Stimulated activated naive CD8-positive, alpha-beta T cell treated with anti-CD3 and anti-CD28 coated beads, Interleukin-15, amount 100 ng/mL, for 72 hours (primary cell): ENCODE data around the gene NLRC5.

ENCODE experiments used
- ATAC-seq: fragments of 150-1000 bp; cut with Tn5 transposase; 2 replicates; pipeline ENCODE4 v1.10.0; 2021; ENCODE audit warnings: mild to moderate bottlenecking, moderate library complexity
- DNase-seq, 2 donors: peaks; one replicate each; pipeline ENCODE4 v3.0.0; 2021 to 2022
- H3K27ac Mint-ChIP-seq, 2 donors: one replicate each; pipeline ENCODE4 v1.8.0; 2022; ENCODE audit warnings: mild to moderate bottlenecking in 2 of 2, mixed read lengths in 2 of 2, moderate library complexity in 2 of 2
- H3K27me3 Mint-ChIP-seq: one replicate; pipeline ENCODE4 v1.8.0; 2022; ENCODE audit warnings: mixed read lengths
- H3K4me1 Mint-ChIP-seq: one replicate; pipeline ENCODE4 v1.8.0; 2022; ENCODE audit warnings: mild to moderate bottlenecking, mixed read lengths
- H3K4me3 Mint-ChIP-seq, 2 donors: one replicate each; pipeline ENCODE4 v1.8.0; 2022; ENCODE audit warnings: mild to moderate bottlenecking in 2 of 2, mixed read lengths in 2 of 2, moderate library complexity in 1 of 2
- H3K9me3 Mint-ChIP-seq, 2 donors: one replicate each; pipeline ENCODE4 v1.8.0; 2022; ENCODE audit warnings: mixed read lengths in 2 of 2

NLRC5 gene

DNA sequence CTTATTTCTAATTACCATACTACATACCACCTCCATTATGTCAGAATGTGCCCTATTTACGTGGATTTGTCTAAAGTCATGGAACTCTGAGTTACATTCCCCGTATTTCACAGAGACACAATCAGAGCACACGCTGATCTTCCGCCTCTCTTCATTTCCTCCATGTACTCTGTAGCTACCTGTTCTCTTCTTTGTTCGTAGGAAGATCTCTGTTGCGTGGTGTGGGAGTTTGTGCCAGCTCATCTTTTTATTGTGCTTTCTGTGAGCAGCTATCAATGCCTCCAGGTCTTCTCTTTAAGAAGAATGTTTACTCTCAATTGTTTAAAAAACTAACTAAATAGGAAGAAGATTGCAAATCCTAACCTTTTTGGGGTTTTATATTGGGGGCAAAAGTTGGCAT lies 26.9 kb downstream of the NLRC5 start:
- peaks cover 92% of the 10 kb centered on the region for H3K4me1 Mint-ChIP-seq
- no peak for ATAC-seq
- no peaks in the 10 kb centered on the region for H3K9me3 Mint-ChIP-seq
- peak overlapping the region; percentile 14 to 95 for H3K27ac Mint-ChIP-seq
- H3K4me3 Mint-ChIP-seq: peak overlapping the region; percentile 44 to 47
- no peaks in the 10 kb centered on the region for H3K27me3 Mint-ChIP-seq
- DNase-seq: no peak

DNA sequence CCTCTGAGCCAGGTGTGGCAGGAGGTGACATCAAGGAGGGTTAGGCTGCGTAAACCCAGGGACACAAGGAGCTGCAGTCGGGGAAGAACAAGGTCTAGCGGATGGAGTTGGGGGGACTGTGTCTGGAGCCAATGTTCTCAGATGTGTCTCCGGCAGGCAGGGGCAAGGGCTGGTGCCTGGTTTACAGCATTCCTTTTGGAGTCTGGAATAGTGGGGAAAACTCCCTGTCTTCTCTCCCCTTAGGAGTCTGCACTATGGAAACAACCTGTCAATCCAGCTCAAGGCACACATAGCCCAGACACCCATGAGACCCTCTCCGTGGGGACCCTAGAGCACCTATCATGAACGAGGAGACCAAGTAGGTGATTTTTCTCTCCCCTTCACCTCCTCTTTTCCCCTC lies 27.5 kb downstream of the NLRC5 start:
- ATAC-seq (no peak), DNase-seq (no peak)
- Mint-ChIP-seq H3K27me3 (no peaks in the 10 kb centered on the region), H3K4me1 (peaks cover 92% of the 10 kb centered on the region), H3K9me3 (no peaks in the 10 kb centered on the region), H3K4me3 (peak overlapping the region in 1 of 2 donors; percentile 24), H3K27ac (peak overlapping the region in 1 of 2 donors; percentile 28)

GRCh38 chr16:57017251-57017650 lies 27.9 kb downstream of the NLRC5 start:
- Mint-ChIP-seq H3K27me3 (no peaks in the 10 kb centered on the region), H3K27ac (peak overlapping the region in 1 of 2 donors; percentile 28), H3K4me3 (peak overlapping the region in 1 of 2 donors; percentile 24), H3K4me1 (peaks cover 92% of the 10 kb centered on the region), H3K9me3 (no peaks in the 10 kb centered on the region)
- DNase-seq: no peak
- no peak for ATAC-seq

DNA sequence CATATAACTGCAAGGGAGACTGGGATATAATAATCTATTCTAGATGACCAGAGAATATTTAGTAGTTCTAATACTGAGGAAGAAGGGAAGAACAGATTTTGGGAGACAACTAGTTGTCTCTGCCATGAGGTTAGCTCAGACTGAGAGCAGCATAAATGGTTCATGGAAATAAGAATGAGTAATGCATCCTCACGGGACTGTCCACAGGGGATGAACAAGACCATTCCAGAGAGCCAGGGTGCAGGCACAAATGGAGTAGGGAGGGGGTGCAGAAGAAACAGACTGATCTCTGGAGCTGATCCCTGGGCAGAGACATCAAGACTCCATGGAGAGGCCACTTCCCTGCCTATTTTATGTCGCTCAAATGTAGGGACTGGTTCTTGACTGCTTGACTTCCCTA lies 30.4 kb downstream of the NLRC5 start:
- Mint-ChIP-seq H3K4me1 (peaks cover 95% of the 10 kb centered on the region), H3K9me3 (no peaks in the 10 kb centered on the region), H3K27ac (no peak overlapping the region), H3K4me3 (no peak overlapping the region), H3K27me3 (no peaks in the 10 kb centered on the region)
- no peak for DNase-seq
- ATAC-seq: no peak

GRCh38 chr16:57020651-57021050 lies 31.3 kb downstream of the NLRC5 start:
- Mint-ChIP-seq H3K4me1 (peaks cover 95% of the 10 kb centered on the region), H3K27me3 (no peaks in the 10 kb centered on the region), H3K4me3 (no peak overlapping the region), H3K27ac (peak overlapping the region in 1 of 2 donors; percentile 69), H3K9me3 (no peaks in the 10 kb centered on the region)
- DNase-seq (no peak), ATAC-seq (no peak)

DNA sequence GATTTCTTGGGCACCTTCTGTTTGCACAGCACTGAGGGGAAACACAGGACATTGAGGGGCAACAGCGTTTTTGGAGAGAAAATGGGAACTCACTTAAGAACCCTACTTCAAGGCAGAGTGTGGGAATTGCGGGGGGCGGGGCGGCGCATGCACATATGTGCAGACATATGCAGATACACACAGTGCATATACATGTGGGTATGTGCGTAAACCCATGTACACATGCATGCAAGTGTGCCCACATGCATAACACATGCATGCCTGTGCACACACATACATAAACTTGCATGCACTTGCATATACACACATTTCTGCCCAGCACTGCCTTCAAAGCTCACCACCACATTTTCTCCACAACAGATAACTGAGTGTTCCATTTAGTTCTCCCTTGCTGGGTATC lies 32.4 kb downstream of the NLRC5 start:
- ATAC-seq: no peak
- peak overlapping the region; percentile 66 to 77 for H3K27ac Mint-ChIP-seq
- no peak for DNase-seq
- no peaks in the 10 kb centered on the region for H3K27me3 Mint-ChIP-seq
- H3K9me3 Mint-ChIP-seq: no peaks in the 10 kb centered on the region
- peaks cover 96% of the 10 kb centered on the region for H3K4me1 Mint-ChIP-seq
- H3K4me3 Mint-ChIP-seq: peak overlapping the region; percentile 29 to 79

- no peaks in the 10 kb centered on the region for H3K9me3 Mint-ChIP-seq
- H3K27ac Mint-ChIP-seq: peak overlapping the region; percentile 34 to 78
- peak overlapping the region; percentile 79 to 81 for H3K4me3 Mint-ChIP-seq
- no peaks in the 10 kb centered on the region for H3K27me3 Mint-ChIP-seq
- H3K4me1 Mint-ChIP-seq: peaks cover 96% of the 10 kb centered on the region
- DNase-seq: peak in 1 of 2 donors; percentile 57
- ATAC-seq: peak; percentile 43
Observed at GRCh38 chr16:57022445-57022844, 33.1 kb downstream of the NLRC5 start.

GRCh38 chr16:57023541-57024249 lies 34.3 kb downstream of the NLRC5 start:
- Mint-ChIP-seq H3K27me3 (no peaks in the 10 kb centered on the region), H3K4me3 (peak overlapping the region; percentile 79 to 81), H3K9me3 (no peaks in the 10 kb centered on the region), H3K27ac (peak overlapping the region; percentile 78 to 97), H3K4me1 (peaks cover 99% of the 10 kb centered on the region)
- DNase-seq (peak; percentile 84 to 94), ATAC-seq (peak; percentile 96)

- ATAC-seq (no peak), DNase-seq (no peak)
- Mint-ChIP-seq H3K9me3 (peaks cover 0 to 3% of the 10 kb centered on the region in 2 donors), H3K4me3 (peak overlapping the region in 1 of 2 donors; percentile 48), H3K4me1 (peaks cover 100% of the 10 kb centered on the region), H3K27me3 (no peaks in the 10 kb centered on the region), H3K27ac (no peak overlapping the region)
Observed at GRCh38 chr16:57024894-57025680, 35.7 kb downstream of the NLRC5 start.

GRCh38 chr16:57025941-57026777 lies 36.8 kb downstream of the NLRC5 start:
- ATAC-seq (no peak), DNase-seq (no peak)
- H3K4me1 Mint-ChIP-seq: peaks cover 97% of the 10 kb centered on the region
- H3K27ac Mint-ChIP-seq: peak overlapping the region in 1 of 2 donors; percentile 84
- H3K27me3 Mint-ChIP-seq: no peaks in the 10 kb centered on the region
- H3K4me3 Mint-ChIP-seq: peak overlapping the region in 1 of 2 donors; percentile 24
- peaks cover 0 to 6% of the 10 kb centered on the region in 2 donors for H3K9me3 Mint-ChIP-seq

DNA sequence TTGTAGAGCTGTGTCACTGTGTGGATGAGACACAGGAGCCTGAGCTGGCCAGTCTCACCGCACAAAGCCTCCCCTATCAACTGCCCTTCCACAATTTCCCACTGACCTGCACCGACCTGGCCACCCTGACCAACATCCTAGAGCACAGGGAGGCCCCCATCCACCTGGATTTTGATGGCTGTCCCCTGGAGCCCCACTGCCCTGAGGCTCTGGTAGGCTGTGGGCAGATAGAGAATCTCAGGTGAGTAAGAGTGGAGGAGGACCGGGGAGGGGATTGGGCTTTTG lies 37.4 kb downstream of the NLRC5 start:
- Mint-ChIP-seq H3K9me3 (peaks cover 0 to 6% of the 10 kb centered on the region in 2 donors), H3K4me1 (peaks cover 97% of the 10 kb centered on the region), H3K27ac (peak overlapping the region in 1 of 2 donors; percentile 20), H3K4me3 (no peak overlapping the region), H3K27me3 (no peaks in the 10 kb centered on the region)
- ATAC-seq (no peak), DNase-seq (no peak)

- Mint-ChIP-seq H3K4me1 (peaks cover 97% of the 10 kb centered on the region), H3K27me3 (no peaks in the 10 kb centered on the region), H3K4me3 (no peak overlapping the region), H3K9me3 (peaks cover 0 to 6% of the 10 kb centered on the region in 2 donors), H3K27ac (no peak overlapping the region)
- no peak for DNase-seq
- no peak for ATAC-seq
Observed at GRCh38 chr16:57027067-57027466, 37.7 kb downstream of the NLRC5 start.

DNA sequence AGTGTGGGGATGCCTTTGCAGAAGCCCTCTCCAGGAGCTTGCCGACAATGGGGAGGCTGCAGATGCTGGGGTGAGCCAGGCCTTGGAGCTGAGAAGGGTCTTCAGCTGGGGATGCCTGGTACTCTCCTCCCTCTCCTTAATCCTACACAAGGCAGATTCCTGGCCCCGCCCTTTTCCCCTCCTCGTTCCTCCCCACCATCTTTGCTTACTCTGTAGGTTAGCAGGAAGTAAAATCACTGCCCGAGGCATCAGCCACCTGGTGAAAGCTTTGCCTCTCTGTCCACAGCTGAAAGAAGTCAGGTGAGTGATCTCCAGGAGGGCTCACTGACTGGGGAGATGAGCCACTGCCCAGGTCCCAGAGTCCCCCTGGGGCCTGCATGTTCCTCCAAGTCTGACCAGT lies 38.7 kb downstream of the NLRC5 start:
- Mint-ChIP-seq H3K4me3 (no peak overlapping the region), H3K4me1 (peaks cover 94% of the 10 kb centered on the region), H3K27me3 (no peaks in the 10 kb centered on the region), H3K27ac (peak overlapping the region; percentile 36 to 85), H3K9me3 (peaks cover 0 to 6% of the 10 kb centered on the region in 2 donors)
- DNase-seq (no peak), ATAC-seq (no peak)

DNA sequence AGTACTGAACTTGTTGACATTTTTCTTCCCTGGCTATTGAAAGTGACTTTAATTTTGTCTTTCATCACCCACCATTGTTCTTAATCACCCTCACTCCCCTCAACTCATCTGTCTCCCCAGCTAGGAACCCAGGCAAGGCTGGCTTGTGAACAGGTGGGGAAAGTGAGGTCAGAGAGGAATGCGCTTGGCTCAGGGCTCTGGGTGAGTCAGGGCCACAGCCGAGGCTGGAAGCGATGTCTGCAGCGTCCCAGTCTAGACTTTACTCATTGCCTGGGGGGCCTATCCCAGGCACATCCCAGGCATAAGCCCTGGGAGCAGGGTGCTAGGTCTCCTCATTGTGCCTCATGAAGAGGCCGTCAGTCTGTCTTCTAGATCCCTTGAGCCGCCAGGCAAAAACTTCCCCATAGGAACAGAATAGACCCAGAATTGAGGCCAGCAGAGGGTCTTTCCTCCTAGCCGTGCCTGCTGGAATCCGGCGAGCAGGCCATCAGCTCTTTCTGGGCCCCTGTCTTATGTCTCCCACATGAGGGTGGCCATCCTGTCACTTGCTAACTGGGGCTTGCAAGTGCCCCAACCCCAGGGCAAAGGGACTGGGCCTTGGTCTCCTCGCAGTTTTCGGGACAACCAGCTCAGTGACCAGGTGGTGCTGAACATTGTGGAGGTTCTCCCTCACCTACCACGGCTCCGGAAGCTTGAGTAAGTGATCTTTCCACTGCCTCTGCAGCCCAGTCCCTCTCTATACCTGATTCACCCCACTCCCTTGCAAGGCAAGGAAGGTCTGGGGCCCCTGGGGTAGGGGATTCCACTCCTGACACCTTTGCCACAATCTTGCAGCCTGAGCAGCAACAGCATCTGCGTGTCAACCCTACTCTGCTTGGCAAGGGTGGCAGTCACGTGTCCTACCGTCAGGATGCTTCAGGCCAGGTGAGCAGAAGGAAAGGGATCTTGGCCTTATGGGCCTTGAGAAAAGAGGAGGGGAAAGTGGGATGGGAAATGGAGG lies 40.1 kb downstream of the NLRC5 start:
- Mint-ChIP-seq H3K4me3 (no peak overlapping the region), H3K27me3 (no peaks in the 10 kb centered on the region), H3K4me1 (peaks cover 94% of the 10 kb centered on the region), H3K27ac (peak overlapping the region; percentile 12 to 15), H3K9me3 (peaks cover 0 to 6% of the 10 kb centered on the region in 2 donors)
- peak; percentile 80 for ATAC-seq
- peak in 1 of 2 donors; percentile 43 for DNase-seq
